HG03460 (cell line): Measurements from ENCODE around the gene CGNL1.

Experiments
- ATAC-seq: cut with Tn5 transposase; IDR thresholded peaks from one replicate; pipeline ENCODE4 v1.9.1; 2021; ENCODE audit not compliant: unreplicated experiment

CGNL1 gene, protein sequence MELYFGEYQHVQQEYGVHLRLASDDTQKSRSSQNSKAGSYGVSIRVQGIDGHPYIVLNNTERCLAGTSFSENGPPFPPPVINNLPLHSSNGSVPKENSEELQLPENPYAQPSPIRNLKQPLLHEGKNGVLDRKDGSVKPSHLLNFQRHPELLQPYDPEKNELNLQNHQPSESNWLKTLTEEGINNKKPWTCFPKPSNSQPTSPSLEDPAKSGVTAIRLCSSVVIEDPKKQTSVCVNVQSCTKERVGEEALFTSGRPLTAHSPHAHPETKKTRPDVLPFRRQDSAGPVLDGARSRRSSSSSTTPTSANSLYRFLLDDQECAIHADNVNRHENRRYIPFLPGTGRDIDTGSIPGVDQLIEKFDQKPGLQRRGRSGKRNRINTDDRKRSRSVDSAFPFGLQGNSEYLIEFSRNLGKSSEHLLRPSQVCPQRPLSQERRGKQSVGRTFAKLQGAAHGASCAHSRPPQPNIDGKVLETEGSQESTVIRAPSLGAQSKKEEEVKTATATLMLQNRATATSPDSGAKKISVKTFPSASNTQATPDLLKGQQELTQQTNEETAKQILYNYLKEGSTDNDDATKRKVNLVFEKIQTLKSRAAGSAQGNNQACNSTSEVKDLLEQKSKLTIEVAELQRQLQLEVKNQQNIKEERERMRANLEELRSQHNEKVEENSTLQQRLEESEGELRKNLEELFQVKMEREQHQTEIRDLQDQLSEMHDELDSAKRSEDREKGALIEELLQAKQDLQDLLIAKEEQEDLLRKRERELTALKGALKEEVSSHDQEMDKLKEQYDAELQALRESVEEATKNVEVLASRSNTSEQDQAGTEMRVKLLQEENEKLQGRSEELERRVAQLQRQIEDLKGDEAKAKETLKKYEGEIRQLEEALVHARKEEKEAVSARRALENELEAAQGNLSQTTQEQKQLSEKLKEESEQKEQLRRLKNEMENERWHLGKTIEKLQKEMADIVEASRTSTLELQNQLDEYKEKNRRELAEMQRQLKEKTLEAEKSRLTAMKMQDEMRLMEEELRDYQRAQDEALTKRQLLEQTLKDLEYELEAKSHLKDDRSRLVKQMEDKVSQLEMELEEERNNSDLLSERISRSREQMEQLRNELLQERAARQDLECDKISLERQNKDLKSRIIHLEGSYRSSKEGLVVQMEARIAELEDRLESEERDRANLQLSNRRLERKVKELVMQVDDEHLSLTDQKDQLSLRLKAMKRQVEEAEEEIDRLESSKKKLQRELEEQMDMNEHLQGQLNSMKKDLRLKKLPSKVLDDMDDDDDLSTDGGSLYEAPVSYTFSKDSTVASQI

DNA sequence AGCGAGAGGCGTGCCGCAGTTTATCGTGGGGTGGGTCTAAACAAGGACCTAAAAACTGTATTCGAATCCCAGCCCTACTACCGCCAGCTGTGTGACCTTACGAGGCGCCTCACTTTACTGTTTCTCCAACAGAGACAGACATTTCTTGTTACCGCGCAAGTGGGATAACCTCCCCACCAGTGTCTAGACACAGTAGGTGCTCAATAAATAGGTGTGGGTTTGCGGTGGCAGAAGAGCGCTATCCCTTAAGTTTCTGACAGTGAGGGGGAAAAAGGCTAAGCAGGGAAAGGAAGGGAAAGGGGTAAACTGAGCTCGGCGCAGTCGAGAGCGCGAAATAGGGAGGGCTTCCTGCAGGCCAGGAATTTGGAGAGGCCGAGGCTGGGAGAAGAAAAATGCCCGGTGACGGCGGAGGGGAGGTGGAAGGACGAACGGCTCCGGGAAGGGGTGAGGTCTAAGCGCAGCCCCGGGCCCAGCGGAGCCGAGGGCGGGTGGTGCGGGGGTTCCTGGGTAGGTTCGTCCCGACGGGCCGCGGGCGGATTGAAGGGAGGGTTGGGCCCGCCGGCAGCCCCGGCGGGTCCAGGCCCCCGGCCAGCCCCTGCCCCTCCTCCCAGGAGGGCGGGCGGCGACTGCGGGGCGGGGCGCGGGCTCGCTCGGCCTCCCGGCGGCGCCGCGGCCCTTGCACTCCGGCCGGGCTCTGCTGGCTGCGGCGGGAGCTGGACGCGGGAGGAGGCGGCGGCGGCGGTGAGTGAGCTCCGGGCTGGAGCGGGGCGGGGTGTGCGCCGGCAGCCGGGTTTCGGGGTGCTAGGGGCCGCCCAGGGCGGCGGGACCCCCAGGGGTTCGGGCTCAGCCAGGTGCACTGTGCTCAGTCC, at the start of gene CGNL1:
CGNL1 (plus strand) TSS at position 679 of the 869 bp plus-strand sequence. CDS start 61,495 bp downstream, outside the sequence.
- no peak for ATAC-seq

DNA sequence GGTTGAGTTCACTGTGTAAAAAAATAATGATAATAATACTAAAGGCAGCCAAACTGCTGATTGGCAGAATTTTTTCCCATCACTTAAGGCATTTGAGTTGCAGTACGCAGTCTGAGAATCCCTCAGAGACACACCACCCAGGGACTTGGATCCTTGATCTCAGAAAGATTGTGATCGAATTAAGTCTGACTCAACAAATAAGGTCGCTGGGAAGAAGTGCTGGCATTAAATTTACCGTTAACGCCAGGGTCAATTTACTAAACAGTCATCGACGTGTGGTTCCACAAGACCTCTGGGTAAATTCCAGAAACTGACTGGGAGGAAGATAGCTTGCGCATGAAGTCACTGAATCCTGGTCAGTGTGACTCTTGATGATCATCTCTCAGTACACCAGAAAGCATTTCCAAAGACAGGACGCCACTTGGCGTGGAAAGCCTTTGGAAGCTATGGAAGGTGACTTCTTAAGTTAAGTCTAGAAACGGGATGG, 48.3 kb upstream of the CGNL1 start:
- no peak for ATAC-seq

DNA sequence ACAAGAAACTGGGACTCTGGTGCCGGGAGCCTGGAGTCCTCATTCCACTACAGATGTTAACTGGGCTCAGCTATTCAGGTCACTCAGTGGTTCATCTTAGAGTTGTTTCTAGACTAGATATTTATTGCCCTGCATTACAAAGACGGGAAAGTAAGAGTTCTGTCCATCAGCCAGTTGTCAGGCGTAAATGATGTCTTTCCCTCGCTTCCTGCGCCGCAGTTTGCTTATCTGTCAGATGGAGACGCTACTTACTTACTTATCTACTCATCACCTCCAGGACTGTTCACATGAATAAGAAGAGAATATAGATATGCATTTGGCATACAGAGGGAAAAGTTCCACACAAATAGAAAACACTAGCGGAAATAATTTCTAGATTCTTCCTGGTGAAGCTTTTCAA, 47.8 kb upstream of the CGNL1 start:
- no peak for ATAC-seq

DNA sequence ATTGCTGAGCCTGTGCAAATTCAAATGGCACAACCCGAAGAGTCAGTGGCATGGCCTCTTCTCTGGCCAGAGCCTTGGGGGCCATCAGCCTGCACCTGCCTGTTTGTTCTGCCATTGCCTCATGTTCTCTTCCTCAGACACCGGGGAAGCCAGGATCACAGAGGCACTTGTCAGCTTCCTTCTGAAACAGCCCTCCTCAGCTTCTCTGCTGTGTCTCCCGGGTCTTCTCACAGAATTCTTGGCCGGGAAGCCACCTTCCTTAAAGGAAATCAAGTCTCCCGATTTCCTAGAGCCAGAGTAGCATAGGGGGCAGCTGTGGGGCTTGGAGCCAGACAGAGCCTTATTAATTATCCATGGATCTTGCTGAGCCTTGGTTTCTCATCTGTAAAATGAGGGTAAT, 47.4 kb upstream of the CGNL1 start:
- no peak for ATAC-seq

DNA sequence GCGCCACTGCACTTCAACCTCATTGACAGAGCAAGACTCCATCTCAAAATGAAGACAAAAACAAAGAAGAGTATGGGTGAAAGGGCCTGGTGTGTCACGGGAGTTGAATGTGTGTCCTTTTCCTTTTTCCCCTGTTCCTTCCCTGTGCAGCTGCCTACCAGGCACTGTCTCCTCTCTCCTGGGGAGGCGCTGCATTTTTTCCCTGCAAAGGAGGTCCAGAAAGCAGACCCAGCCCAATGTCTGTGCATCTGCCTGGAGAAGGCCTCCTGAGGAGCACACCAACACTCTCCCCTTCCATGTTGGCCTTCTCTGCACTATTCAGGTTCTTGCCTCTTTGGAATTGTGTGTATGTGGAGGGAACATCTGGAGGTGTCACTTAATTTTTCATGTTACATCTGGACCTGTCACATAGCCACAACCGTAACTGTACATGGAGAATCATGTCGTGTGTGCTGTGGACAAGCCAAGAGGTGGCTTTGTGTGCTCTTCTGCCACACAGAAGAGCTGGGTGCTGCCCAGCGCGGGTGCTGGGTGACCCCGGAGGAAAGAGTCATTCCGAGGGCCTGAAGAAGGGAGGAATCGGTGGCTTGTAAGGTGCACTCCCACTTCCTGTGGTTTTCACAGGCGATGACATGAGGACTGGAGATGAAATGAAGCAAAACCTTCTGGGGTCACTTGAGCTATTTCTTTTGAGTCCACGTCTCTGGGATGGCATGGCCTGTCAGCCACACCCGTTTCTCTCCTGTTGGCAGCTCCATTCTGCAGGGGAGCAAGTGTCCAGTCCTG, 46.5 kb upstream of the CGNL1 start:
- no peak for ATAC-seq

DNA sequence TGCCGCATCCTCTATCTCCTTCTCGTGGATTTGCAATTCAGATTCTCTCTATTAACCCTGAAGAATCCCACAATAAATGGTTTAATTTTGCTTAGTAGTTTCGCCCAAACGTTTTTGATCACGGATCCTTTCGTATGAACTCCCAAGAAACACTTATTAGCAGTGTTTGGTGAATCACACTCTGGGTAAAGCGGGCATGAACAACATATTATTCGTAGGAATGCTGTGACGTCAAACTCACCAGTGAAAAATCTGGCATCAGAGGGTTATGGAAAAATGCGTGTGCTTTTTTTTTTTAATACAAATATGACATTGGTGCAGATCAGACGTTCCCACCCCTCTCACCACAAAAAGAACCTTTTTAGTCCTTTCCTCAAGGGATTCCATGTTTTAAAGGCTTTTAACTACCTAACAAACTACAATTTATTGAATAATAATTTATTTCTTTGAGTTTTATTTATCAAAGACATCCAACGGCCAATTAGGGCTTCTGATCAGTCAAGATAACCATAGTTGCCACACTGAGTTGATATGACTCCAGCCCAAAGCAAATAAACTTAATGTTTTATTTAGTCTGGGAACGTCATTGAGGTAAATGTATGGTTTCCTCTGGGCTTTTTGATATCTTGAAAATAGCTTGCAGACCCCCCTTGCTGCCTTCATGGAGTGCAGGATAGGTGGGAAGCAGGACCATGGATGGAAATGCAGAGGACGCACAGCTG, 45.5 kb upstream of the CGNL1 start:
- no peak for ATAC-seq

DNA sequence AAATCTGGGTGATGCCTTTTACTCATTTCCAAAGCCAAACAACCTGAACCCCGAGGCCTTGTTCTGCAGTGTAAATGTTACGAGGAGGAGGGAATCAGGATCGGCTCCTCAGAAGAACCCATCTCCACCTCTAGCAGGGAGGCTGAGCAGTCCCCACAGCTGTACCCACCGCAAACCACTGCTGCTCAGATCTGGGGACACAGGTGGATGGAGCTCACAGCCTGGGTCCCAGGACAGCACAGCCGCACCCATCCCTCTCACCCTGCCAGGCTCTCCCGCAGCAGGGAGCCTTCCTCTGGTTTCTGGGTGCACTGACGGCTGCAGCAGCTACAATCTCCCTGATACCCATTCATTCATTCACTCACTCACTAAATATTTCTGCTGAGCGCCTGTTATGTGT, 44.0 kb upstream of the CGNL1 start:
- no peak for ATAC-seq

DNA sequence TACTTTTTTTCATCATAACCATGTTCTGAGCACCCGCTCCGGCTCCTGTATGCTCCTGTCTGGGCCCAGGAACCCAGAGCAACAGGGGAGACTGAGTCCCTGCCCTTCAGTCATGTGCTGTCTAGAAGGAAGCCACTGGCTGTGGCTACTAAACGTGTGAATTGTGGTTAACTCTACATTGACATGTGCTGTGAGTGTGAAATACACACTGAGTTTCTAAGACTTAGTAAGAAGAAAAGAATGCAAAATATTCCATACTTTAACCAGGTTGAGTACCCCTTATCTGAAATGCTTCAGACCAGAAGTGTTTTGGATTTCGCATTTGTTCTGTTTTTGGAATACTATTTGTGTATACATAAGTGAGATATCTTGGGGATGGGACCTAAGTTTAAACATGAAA, 42.8 kb upstream of the CGNL1 start:
- ATAC-seq = no peak

DNA sequence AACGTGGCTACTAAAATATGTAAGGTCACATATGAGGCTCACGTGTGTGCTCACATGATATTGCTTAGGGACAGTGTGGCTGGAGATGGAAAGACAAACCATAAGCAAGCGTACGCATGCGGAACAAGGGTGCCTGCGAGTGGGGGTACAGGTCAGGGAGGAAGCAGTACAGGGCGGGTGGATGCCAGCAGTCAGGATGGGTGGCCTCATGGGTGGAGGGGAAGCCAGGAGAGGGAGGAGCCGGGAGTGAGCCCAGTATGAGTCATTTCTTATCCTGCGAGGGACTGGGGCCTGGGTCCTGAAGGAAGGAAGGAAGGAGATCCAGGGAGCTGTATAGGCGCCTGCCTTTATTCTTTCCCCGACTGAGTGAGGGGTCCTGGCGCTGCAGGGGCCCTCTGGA, 42.0 kb upstream of the CGNL1 start:
- no peak for ATAC-seq

DNA sequence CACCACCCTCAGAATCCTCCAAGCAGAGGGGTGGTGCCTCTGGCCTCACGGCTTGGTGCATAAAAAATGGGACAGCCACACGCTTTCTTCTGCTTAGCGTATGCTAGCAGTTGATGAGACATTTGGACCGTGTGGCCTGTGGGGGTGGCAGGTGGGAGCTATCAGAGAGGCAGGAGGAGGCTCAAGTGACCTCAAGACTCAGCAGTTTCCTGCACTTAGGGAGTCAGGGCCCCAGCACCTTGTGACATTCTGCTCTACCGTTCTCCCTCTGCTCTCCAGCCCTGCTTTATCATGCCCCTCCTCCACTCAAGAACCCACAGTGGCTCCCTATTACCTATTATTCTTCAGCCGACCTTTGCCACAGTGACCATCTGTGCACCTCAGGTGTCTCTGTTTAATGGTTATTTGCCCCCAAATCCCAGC, 41.0 kb upstream of the CGNL1 start:
- no peak for ATAC-seq

DNA sequence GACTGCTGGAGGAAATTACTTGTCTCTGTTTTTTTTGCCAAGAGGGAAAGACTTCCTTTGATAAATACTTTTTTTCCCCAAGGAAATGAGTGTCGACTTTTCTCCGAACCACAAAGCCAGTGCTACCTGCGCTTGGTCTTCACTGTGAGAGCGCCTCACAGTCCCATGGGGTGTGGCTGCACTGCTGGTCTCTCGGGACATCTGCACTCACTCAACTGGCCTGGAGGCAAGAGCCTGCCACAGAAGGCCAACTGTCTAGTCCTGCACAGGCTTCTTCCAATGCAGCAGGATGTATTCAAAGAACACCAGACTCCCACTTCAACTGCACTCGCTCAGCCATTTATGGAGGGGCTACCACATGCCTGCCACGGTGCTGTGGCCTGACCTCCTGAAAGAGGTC, 40.6 kb upstream of the CGNL1 start:
- ATAC-seq = no peak

DNA sequence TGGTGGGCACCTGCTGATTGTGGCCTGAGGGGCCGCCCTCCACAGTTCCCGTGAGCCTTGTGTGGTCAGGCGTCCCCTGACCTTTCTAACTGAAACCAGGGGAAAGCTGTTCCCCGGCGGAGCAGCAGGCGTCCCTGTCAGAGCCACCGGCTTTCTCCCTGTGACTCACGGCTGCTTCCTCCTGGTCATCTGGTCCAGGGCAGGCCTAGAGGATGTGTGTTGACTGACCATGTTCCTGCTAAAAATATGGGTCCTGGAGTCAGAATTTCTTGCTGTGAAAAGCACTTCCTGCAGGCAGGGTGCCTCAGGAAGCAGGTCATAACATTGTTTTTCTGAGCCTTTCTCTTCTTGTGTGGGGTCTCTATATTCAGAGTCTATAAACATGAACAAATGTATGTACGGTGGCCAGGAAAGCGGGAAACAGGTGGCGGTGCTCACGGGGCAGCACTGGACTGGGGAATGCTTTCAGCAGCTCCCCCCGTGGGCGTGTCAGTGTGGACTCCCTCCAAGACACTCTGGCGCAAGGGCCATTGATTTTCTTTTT, 38.4 kb upstream of the CGNL1 start:
- no peak for ATAC-seq

DNA sequence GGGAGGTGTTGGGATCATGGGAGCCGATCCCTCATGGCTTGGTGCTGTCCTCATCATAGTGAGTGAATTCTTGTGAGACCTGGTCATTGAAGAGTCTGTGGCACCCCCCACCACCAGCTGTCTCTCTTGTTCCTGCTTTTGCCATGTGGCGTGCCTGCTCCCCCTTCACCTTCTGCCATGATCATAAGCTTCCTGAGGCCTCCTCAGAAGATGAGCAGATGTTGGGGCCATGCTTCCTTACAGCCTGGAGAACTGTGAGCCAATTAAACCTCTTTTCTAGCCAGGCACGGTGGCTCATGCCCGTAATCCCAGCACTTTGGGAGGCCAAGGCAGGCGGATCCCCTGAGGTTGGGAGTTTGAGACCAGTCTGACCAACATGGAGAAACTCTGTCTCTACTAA, 37.0 kb upstream of the CGNL1 start:
- no peak for ATAC-seq

DNA sequence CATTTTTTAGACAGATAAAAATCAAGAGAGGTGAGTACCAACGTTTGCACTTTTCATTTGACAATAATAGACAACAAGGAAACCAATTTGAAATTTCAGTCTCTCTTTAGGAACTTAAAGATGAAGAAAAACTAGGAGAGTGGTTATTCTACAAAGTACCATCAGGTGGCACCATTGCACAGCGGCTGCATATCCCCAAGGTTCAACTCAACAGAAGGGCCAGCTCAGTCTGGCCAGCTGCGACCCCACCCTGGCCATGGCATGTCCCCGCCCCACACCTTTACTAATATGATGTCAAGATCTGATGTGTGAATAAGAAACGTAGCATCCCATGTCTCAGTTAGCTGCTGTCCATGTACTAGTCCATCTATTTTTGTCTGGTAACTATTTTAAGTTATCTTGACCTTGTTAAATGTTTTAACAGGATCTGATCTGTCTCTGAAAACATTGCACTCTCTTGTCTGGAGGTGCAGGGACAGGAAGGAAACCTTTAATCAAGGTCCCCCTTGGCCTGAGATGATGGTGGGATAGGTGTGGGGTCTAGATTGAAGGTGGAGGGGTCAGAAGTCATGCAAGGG, 35.5 kb upstream of the CGNL1 start:
- no peak for ATAC-seq

DNA sequence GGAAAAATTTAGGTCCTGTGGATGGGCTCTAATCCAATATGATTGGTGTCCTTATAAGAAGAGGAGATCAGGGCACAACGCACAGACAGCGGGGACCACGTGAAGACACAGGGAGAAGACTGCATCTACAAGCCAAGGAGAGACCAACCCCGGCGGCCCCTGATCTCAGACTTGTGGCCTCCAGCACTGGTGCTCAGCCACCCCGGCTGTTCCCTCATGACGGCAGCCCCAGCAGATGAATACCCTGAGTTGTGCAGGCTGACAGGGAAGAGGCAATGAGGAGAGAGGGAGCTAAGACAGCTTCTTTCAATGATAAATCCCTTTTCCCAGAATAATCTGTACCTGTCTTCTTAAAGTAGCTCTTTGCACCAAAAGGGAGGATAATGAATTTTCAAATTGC, 33.3 kb upstream of the CGNL1 start:
- ATAC-seq = no peak

DNA sequence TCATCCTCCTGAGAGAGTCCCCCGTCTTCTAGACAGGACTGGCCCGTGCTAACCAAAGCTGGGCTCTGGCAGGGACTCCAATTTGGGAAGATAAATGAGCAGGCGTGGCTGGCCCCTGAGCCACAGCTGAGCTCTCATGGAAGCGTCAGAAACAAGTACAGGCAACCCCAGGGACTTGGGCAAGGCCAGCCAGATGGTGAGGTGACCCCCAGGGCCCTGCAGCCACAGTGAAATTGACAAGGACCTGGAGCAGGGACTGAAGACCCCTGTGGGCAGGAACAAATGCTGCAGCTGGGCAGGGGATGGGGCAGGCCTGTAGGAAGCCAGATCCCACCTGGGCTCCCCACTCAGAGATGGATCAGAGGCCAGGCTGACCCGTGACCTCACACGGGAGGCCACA, 32.8 kb upstream of the CGNL1 start:
- ATAC-seq = no peak

DNA sequence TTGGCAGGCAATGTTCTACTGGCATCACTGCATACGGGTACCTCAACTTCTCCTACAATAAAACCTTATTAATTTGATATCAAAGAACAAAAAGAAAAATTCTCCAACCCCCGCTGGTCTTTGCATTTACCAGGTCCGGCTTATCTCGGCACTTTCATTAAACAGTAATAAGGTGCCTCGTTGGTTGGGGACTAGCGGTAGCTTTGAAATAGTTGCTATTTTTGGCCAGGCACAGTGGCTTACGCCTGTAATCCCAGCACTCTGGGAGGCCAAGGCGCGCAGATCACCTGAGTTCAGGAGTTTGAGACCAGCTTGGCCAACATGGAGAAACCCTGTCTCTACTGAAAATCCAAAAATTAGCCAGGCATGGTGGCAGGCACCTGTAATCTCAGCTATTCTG, 32.0 kb upstream of the CGNL1 start:
- ATAC-seq = no peak

DNA sequence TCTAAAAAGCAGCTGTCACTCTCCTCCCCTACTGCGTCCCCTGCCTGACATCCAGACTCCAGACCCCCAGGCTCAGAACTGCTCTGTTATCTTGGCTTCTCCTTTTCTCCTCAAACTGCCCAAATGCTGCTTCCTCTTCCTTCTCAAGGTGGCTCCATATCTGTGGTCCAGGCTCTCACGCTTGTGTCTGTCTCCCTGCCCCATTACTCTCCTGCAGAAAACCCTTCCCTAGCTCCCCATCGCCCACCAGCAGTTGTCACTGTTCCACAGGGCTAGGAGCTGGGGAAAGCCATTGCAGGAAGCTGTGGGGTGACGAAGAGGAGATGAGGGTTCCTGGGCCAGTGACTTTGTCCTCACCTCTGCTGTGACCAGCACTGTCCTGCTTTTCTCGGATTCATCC, 30.7 kb upstream of the CGNL1 start:
- no peak for ATAC-seq
